Measurements from ENCODE around the gene PRKCA. TPM values are rescaled to one million over a fixed set of nuclear protein-coding genes. Genes with fewer than 3 reads are reported as not detected.

The PRKCA gene
- total and polyA plus RNA-seq, 10 of the 15 experiments (the other 5 are each of a cell fraction or from before 2014, with no cell fraction given) = 0.11 to 14.6 (median 0.72) TPM

- intact Hi-C loops (cut with micrococcal nuclease; ENCODE audit: unreplicated experiment) (no loop called here), in situ Hi-C loops (cut with MboI) (loop anchor here (10.0 kb wide), 1 partner anchor 568 kb away; no protein-coding TSS in a partner anchor)
- Histone ChIP-seq H3K27ac (ENCODE audit: control insufficient read depth, insufficient read depth) (no peak overlapping the region), H3K27me3 (replicated peaks in 1 of 2; ENCODE audit: control insufficient read depth in 2 of 2, insufficient read depth in 2 of 2, low read length in 1 of 2) (no peaks in the 10 kb centered on the region; a peak in 2 of 4 replicates), H3K4me2 (ENCODE audit: control insufficient read depth, insufficient read depth) (no peak overlapping the region), H2AFZ (ENCODE audit: control insufficient read depth, low read depth, low read length) (no peak overlapping the region), H3K4me3 (no peak overlapping the region), H3K9me3 (replicated peaks; ENCODE audit: control insufficient read depth, insufficient read depth, low read length) (no peaks in the 10 kb centered on the region), H3K9ac (ENCODE audit: control insufficient read depth, insufficient read depth, low read length) (no peak overlapping the region), H3K4me1 (ENCODE audit: control insufficient read depth, insufficient read depth, low read length) (no peaks in the 10 kb centered on the region), H4K20me1 (ENCODE audit: control insufficient read depth, insufficient read depth) (no peaks in the 10 kb centered on the region), H3K36me3 (ENCODE audit: control insufficient read depth in 2 of 2, insufficient read depth in 2 of 2, low read length in 1 of 2) (no peaks in the 10 kb centered on the region), H3K79me2 (ENCODE audit: control insufficient read depth, insufficient read depth, low read length) (no peaks in the 10 kb centered on the region)
- ChIA-PET SMC1A (ENCODE audit: uncharacterized antibody, unreplicated experiment) (interaction anchor here (1.0 to 2.3 kb wide), 5 partner anchors 12 to 567 kb away, joined by 3 to 9 read pairs (median 6); no protein-coding TSS in a partner anchor), RAD21 (ENCODE audit: unreplicated experiment) (interaction anchor here (1.3 to 2.4 kb wide), 3 partner anchors 171 to 354 kb away, joined by 3 to 6 read pairs (median 6); no protein-coding TSS in a partner anchor), CTCF (interaction anchor here (0.9 to 7.0 kb wide), 10 partner anchors 11 to 495 kb away, joined by 3 to 56 read pairs (median 12); no protein-coding TSS in a partner anchor), POLR2A (no interaction called here)
- 38% methylated on average over 11 of the region's 11 CpGs for WGBS (ENCODE audit: insufficient coverage, insufficient replicate concordance, low lambda C conversion rate, missing lambda C conversion rate)
- BruUV-seq (replicated peaks) = no TSS peak
- TF ChIP-seq MAX (IDR thresholded peaks at IDR 0.05; ENCODE audit: low read depth, low read length) = no peak
- TF ChIP-seq PML (IDR thresholded peaks at IDR 0.05; ENCODE audit: low read length) = no peak
- no peak for TF ChIP-seq TCF12 (IDR thresholded peaks at IDR 0.05; ENCODE audit: low read depth, low read length)
- no peak for TF ChIP-seq ZNF24 (IDR thresholded peaks at IDR 0.05)
- no peak for TF ChIP-seq RFX5 (IDR thresholded peaks at IDR 0.05; ENCODE audit: low read depth, low read length)
- TF ChIP-seq MLLT1 (IDR thresholded peaks at IDR 0.05) = no peak
- no peak for TF ChIP-seq PRDM15 (CRISPR knock-in tag; IDR thresholded peaks at IDR 0.05)
- ATAC-seq (no peak), FAIRE-seq (no peak), DNase-seq (ENCODE audit: low read depth, low spot score) (no peak)
These were observed 424.4 kb downstream of the PRKCA start for GRCh38 chr17:66726846-66727245.

All from GM12878 (cell line).